Upper lobe of right lung (tissue), 1 donor: ENCODE measurements around the gene PKD1. TPM values are rescaled to one million over a fixed set of nuclear protein-coding genes. Genes with fewer than 3 reads are reported as not detected.

Experiments used
- ATAC-seq: fragments of 200-7000 bp; cut with Tn5 transposase; one replicate; pipeline ENCODE4 v1.9.1; 2020; ENCODE audit warnings: mild to moderate bottlenecking, moderate library complexity
- DNase-seq: peaks from one replicate; pipeline ENCODE4 v3.0.0-alpha.2; 2020
- H3K27ac ChIP-seq: fragments of 200-600 bp; one replicate; pipeline ENCODE4 v1.8.0; 2022
- H3K27me3 ChIP-seq: fragments of 200-600 bp; one replicate; pipeline ENCODE4 v1.8.0; 2022; ENCODE audit warnings: mild to moderate bottlenecking
- H3K36me3 ChIP-seq: fragments of 200-600 bp; one replicate; pipeline ENCODE4 v1.8.0; 2022
- H3K4me1 ChIP-seq: fragments of 200-600 bp; one replicate; pipeline ENCODE4 v1.8.0; 2022
- H3K4me3 ChIP-seq: fragments of 200-600 bp; one replicate; pipeline ENCODE4 v1.8.0; 2022; ENCODE audit warnings: mild to moderate bottlenecking
- H3K9me3 ChIP-seq: fragments of 200-600 bp; one replicate; pipeline ENCODE4 v1.8.0; 2022
- CTCF ChIP-seq: fragments of 200-600 bp; IDR thresholded peaks from one replicate; pipeline ENCODE4 v1.8.0; 2022; ENCODE audit warnings: antibody characterized with exemption
- intact Hi-C: fragments of 100-400 bp; cut with DNase I; formaldehyde crosslinking; loops from one replicate; pipeline ENCODE4 v1.11.0; 2022
- total RNA-seq: library from RNA; stranded (reverse); fragmentation: NEBNext Ultra II Directional; extraction: Animal tissue kit (Norgen Biotek cat#: 25700); gene quantifications from one replicate; pipeline ENCODE4 v1.2.1, GENCODE V29; 2021
- donor health status: DM: no; HTN: yes; CAD: no; lungs with severe emphysema.

The PKD1 gene
- total RNA-seq, 1 donor from 2014 or later, result 84.8 TPM

- Histone ChIP-seq H3K27ac (no peak overlapping the region), H3K4me3 (no peak overlapping the region), H3K9me3 (no peaks in the 10 kb centered on the region), H3K27me3 (no peaks in the 10 kb centered on the region), H3K36me3 (peaks cover 60% of the 10 kb centered on the region), H3K4me1 (no peaks in the 10 kb centered on the region)
- intact Hi-C loops, result no loop called here
- no peak for TF ChIP-seq CTCF
- ATAC-seq (no peak), DNase-seq (no peak)
Observed at GRCh38 chr16:2061526-2061925, 74.2 kb downstream of the PKD1 start.

GRCh38 chr16:2061023-2061422, 74.7 kb downstream of the PKD1 start:
- ATAC-seq, result no peak
- no peak for DNase-seq
- intact Hi-C loops, result no loop called here
- H3K27ac ChIP-seq, result no peak overlapping the region
- H3K36me3 ChIP-seq, result peaks cover 60% of the 10 kb centered on the region
- no peak for TF ChIP-seq CTCF
- H3K4me1 ChIP-seq, result no peaks in the 10 kb centered on the region
- no peaks in the 10 kb centered on the region for H3K27me3 ChIP-seq
- H3K9me3 ChIP-seq, result no peaks in the 10 kb centered on the region
- no peak overlapping the region for H3K4me3 ChIP-seq

GRCh38 chr16:2060346-2060745, 75.4 kb downstream of the PKD1 start:
- Histone ChIP-seq H3K9me3 (no peaks in the 10 kb centered on the region), H3K4me1 (no peaks in the 10 kb centered on the region), H3K4me3 (no peak overlapping the region), H3K27me3 (no peaks in the 10 kb centered on the region), H3K36me3 (peaks cover 56% of the 10 kb centered on the region), H3K27ac (no peak overlapping the region)
- no peak for DNase-seq
- ATAC-seq, result no peak
- intact Hi-C loops, result no loop called here
- TF ChIP-seq CTCF, result no peak

GRCh38 chr16:2058872-2059271, 76.8 kb downstream of the PKD1 start:
- DNase-seq (no peak), ATAC-seq (no peak)
- Histone ChIP-seq H3K4me3 (no peak overlapping the region), H3K27ac (no peak overlapping the region), H3K4me1 (no peaks in the 10 kb centered on the region), H3K36me3 (peaks cover 61% of the 10 kb centered on the region), H3K27me3 (no peaks in the 10 kb centered on the region), H3K9me3 (no peaks in the 10 kb centered on the region)
- TF ChIP-seq CTCF, result no peak
- intact Hi-C loops, result no loop called here

- intact Hi-C loops, result no loop called here
- DNase-seq, result no peak
- no peaks in the 10 kb centered on the region for H3K27me3 ChIP-seq
- no peak overlapping the region for H3K4me3 ChIP-seq
- peaks cover 61% of the 10 kb centered on the region for H3K36me3 ChIP-seq
- H3K4me1 ChIP-seq, result no peaks in the 10 kb centered on the region
- no peak overlapping the region for H3K27ac ChIP-seq
- no peak for ATAC-seq
- no peak for TF ChIP-seq CTCF
- no peaks in the 10 kb centered on the region for H3K9me3 ChIP-seq
Observed at GRCh38 chr16:2058420-2058819, 77.3 kb downstream of the PKD1 start.

- H3K4me1 ChIP-seq, result no peaks in the 10 kb centered on the region
- no peak for DNase-seq
- no peak overlapping the region for H3K4me3 ChIP-seq
- TF ChIP-seq CTCF, result no peak
- H3K27ac ChIP-seq, result no peak overlapping the region
- no peaks in the 10 kb centered on the region for H3K27me3 ChIP-seq
- intact Hi-C loops, result no loop called here
- no peaks in the 10 kb centered on the region for H3K9me3 ChIP-seq
- peaks cover 60% of the 10 kb centered on the region for H3K36me3 ChIP-seq
- no peak for ATAC-seq
Observed at GRCh38 chr16:2057438-2057837, 78.3 kb downstream of the PKD1 start.
